ENCODE data around the gene CUX1.

- TF ChIP-seq, protein P1, sequence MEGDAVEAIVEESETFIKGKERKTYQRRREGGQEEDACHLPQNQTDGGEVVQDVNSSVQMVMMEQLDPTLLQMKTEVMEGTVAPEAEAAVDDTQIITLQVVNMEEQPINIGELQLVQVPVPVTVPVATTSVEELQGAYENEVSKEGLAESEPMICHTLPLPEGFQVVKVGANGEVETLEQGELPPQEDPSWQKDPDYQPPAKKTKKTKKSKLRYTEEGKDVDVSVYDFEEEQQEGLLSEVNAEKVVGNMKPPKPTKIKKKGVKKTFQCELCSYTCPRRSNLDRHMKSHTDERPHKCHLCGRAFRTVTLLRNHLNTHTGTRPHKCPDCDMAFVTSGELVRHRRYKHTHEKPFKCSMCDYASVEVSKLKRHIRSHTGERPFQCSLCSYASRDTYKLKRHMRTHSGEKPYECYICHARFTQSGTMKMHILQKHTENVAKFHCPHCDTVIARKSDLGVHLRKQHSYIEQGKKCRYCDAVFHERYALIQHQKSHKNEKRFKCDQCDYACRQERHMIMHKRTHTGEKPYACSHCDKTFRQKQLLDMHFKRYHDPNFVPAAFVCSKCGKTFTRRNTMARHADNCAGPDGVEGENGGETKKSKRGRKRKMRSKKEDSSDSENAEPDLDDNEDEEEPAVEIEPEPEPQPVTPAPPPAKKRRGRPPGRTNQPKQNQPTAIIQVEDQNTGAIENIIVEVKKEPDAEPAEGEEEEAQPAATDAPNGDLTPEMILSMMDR (IDR thresholded peaks at IDR 0.05): no peak
- no peak for TF ChIP-seq POLR2A (IDR thresholded peaks at IDR 0.05)
Measured at GRCh38 chr7:102192790-102193189, 375.4 kb downstream of the CUX1 start.
